HepG2 (cell line): Measurements from ENCODE around the gene TBC1D22A. TPM values are rescaled to one million over a fixed set of nuclear protein-coding genes. Genes with fewer than 3 reads are reported as not detected.

Experiments used
- MXI1 ChIP-seq: IDR thresholded peaks from 3 replicates; pipeline ENCODE4 v1.6.1; 2012; ENCODE audit warnings: low read depth, low read length, inconsistent platforms, borderline replicate concordance
- SAFB2 ChIP-seq: sonication (generic); formaldehyde crosslinking; IDR thresholded peaks from 2 replicates; pipeline ENCODE4 v1.5.1; 2020; ENCODE audit warnings: missing genetic modification reagents, low read depth, mild to moderate bottlenecking, borderline replicate concordance
- ZC3H4 ChIP-seq: sonication (generic); formaldehyde crosslinking; IDR thresholded peaks from 2 replicates; pipeline ENCODE4 v1.4.0; 2020; ENCODE audit warnings: missing genetic modification reagents, borderline replicate concordance
- ZNF10 ChIP-seq: sonication (generic); formaldehyde crosslinking; IDR thresholded peaks from 2 replicates; pipeline ENCODE4 v1.4.0; 2020; ENCODE audit warnings: mild to moderate bottlenecking, low read depth, missing genetic modification reagents, borderline replicate concordance
- ZNF224 ChIP-seq: sonication (generic); formaldehyde crosslinking; IDR thresholded peaks from 2 replicates; pipeline ENCODE4 v1.5.0; 2020; ENCODE audit warnings: mild to moderate bottlenecking, missing genetic modification reagents
- ZNF30 ChIP-seq: sonication (generic); formaldehyde crosslinking; IDR thresholded peaks from 2 replicates; pipeline ENCODE4 v1.5.0; 2020; ENCODE audit warnings: mild to moderate bottlenecking, missing genetic modification reagents
- ZNF850 ChIP-seq: sonication (generic); formaldehyde crosslinking; conservative IDR thresholded peaks from 2 replicates; pipeline ENCODE4 v1.9.0; 2021; ENCODE audit warnings: mild to moderate bottlenecking, missing genetic modification reagents
- polyA plus RNA-seq, 8 experiments: library from polyadenylated mRNA; depleted of rRNA in 3 of 8; stranded (reverse) in 7 of 8; unstranded in 1 of 8; fragments of >200 nt; fragmentation: Illumina TruSeq in 4 of 8; extraction: Trizol in 4 of 8; gene quantifications; 2 replicates each; pipeline versions ENCODE4 v1.2.1 to v1.2.3, GENCODE V29; 2011 to 2016; ENCODE audit warnings: low read depth in 4 of 8, missing spikeins in 1 of 8, mixed read lengths in 1 of 8; ENCODE audit not compliant: insufficient read depth in 1 of 8
- total RNA-seq, 5 experiments: library from RNA; depleted of rRNA; stranded (reverse); fragments of >200 nt; fragmentation: Illumina TruSeq; extraction: Trizol; gene quantifications; 2 replicates each; pipeline ENCODE4 v1.2.3, GENCODE V29; 2016; ENCODE audit warnings: low read depth in 1 of 5
- TF ChIP-seq, protein P1 (sequence below): sonication (generic); formaldehyde crosslinking; IDR thresholded peaks from 2 replicates; pipeline ENCODE4 v1.4.0; 2020; ENCODE audit warnings: mild to moderate bottlenecking, missing genetic modification reagents, borderline replicate concordance
- TF ChIP-seq, protein P2 (sequence below): sonication (generic); formaldehyde crosslinking; IDR thresholded peaks from 2 replicates; pipeline ENCODE4 v1.5.0; 2020; ENCODE audit warnings: missing genetic modification reagents

Gene TBC1D22A
- total and polyA plus RNA-seq, 2 of the 13 experiments (the other 11 are each of a cell fraction or from before 2014, with no cell fraction given): 17.3 to 18.0 TPM

DNA sequence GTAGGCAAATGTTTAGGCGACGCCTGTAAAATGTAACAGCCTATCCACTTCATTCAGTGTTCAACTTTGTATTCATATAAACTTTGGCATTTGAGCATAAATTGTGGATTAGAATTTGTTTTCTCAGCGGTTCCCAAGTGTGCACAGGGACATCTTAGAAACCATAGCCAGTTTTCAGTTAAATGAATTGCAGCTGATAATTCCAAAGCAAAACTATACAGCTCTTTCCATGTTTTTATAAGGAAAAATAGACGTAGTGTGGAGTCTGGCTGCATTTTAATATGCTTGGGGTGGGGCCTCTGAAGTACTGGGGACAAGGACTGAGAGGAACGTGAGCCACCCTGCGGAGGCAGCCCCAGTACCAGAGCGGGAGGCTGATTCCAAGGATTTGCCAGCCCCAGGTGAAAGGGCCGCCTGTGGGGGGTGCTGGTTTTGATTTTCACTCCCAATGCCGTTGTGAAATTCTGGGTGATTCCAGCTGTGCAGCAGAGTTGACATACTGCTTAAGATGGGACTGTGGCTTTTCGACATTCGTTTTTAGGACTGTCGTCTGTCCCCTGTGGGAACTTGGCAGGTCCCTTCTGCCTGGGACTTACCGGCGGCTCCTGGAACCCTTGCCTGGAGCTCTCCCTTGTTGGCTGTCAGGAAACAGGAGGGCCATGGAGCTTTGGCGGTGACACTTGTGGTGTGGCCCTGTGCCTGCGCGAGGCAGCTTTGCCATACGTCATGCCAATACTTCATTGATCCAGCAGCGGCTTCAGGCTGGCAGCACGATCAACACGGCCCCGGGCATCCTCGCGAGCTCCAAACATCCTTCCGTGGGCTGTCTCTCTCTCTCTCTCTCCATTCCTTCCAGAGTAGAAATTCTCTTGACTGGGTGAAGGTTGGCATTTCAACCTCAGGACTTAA, 370.9 kb downstream of the TBC1D22A start (continued):
- TF ChIP-seq, protein P1, sequence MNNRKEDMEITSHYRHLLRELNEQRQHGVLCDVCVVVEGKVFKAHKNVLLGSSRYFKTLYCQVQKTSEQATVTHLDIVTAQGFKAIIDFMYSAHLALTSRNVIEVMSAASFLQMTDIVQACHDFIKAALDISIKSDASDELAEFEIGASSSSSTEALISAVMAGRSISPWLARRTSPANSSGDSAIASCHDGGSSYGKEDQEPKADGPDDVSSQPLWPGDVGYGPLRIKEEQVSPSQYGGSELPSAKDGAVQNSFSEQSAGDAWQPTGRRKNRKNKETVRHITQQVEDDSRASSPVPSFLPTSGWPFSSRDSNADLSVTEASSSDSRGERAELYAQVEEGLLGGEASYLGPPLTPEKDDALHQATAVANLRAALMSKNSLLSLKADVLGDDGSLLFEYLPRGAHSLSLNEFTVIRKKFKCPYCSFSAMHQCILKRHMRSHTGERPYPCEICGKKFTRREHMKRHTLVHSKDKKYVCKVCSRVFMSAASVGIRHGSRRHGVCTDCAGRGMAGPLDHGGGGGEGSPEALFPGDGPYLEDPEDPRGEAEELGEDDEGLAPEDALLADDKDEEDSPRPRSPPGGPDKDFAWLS (CRISPR knock-in tag): no peak
- TF ChIP-seq ZNF850 (CRISPR knock-in tag) (no peak), SAFB2 (CRISPR knock-in tag) (no peak), ZNF10 (CRISPR knock-in tag) (no peak), ZNF224 (CRISPR knock-in tag) (no peak), ZNF30 (CRISPR knock-in tag) (no peak), ZC3H4 (CRISPR knock-in tag) (no peak), MXI1 (no peak)
- TF ChIP-seq, protein P2, sequence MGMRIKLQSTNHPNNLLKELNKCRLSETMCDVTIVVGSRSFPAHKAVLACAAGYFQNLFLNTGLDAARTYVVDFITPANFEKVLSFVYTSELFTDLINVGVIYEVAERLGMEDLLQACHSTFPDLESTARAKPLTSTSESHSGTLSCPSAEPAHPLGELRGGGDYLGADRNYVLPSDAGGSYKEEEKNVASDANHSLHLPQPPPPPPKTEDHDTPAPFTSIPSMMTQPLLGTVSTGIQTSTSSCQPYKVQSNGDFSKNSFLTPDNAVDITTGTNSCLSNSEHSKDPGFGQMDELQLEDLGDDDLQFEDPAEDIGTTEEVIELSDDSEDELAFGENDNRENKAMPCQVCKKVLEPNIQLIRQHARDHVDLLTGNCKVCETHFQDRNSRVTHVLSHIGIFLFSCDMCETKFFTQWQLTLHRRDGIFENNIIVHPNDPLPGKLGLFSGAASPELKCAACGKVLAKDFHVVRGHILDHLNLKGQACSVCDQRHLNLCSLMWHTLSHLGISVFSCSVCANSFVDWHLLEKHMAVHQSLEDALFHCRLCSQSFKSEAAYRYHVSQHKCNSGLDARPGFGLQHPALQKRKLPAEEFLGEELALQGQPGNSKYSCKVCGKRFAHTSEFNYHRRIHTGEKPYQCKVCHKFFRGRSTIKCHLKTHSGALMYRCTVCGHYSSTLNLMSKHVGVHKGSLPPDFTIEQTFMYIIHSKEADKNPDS: no peak
